Suprapubic skin (tissue), 4 donors: ENCODE data around the gene AFF2.

Experiments
- CTCF ChIP-seq, 2 donors: fragments of 200-600 bp in 1 of 2; fragments of 450-650 bp in 1 of 2; sonication (generic) in 1 of 2; IDR thresholded peaks; one replicate each; pipeline ENCODE4 v1.5.1; 2016 to 2019; ENCODE audit warnings: antibody characterized with exemption in 2 of 2, mild to moderate bottlenecking in 1 of 2, moderate library complexity in 1 of 2
- EP300 ChIP-seq: sonication (generic); formaldehyde crosslinking; IDR thresholded peaks from one replicate; pipeline ENCODE4 v1.6.1; 2017; ENCODE audit warnings: antibody characterized with exemption
- POLR2A ChIP-seq, 2 donors: fragments of 450-650 bp; IDR thresholded peaks; one replicate each; pipeline ENCODE4 v1.6.1; 2017; ENCODE audit warnings: antibody characterized with exemption in 2 of 2, mild to moderate bottlenecking in 2 of 2, moderate library complexity in 2 of 2
- POLR2AphosphoS5 ChIP-seq, 3 donors: sonication (generic); formaldehyde crosslinking; IDR thresholded peaks; one replicate each; pipeline ENCODE4 v1.6.1; 2017; ENCODE audit warnings: antibody characterized with exemption in 3 of 3

DNA sequence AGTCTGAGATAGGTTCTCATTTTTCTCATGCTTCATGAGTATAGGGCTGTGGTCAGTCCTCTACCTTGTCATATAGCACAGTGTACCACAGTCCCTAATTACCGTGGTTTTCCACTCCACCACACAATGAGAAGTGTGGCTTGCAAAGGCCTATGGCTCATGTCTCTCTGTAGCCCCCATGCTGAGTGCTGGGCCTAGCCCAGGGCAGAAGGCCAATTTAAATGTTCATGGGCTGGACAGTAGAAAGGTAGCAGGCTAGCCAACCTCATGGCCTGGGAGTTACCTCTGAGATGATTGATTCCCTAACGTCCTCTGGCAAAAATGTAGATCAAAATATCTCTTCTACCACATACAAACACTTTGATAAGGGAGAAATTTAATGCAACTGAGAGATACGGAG, 222.5 kb downstream of the AFF2 start:
- TF ChIP-seq CTCF (IDR thresholded peaks at IDR 0.05) (no peak), EP300 (no peak), POLR2AphosphoS5 (IDR thresholded peaks at IDR 0.05) (no peak), POLR2A (IDR thresholded peaks at IDR 0.05) (no peak)
